22Rv1 (cell line): Measurements from ENCODE around the gene ZKSCAN8.

Experiments
- ZFX ChIP-seq: fragments of 450-650 bp; IDR thresholded peaks from 2 replicates; pipeline ENCODE4 v1.6.1; 2017; ENCODE audit warnings: antibody characterized with exemption, borderline replicate concordance
- TF ChIP-seq, protein P1 (sequence below): fragments of 450-650 bp; IDR thresholded peaks from 2 replicates; pipeline ENCODE4 v1.5.1; 2017; ENCODE audit warnings: mild to moderate bottlenecking

DNA sequence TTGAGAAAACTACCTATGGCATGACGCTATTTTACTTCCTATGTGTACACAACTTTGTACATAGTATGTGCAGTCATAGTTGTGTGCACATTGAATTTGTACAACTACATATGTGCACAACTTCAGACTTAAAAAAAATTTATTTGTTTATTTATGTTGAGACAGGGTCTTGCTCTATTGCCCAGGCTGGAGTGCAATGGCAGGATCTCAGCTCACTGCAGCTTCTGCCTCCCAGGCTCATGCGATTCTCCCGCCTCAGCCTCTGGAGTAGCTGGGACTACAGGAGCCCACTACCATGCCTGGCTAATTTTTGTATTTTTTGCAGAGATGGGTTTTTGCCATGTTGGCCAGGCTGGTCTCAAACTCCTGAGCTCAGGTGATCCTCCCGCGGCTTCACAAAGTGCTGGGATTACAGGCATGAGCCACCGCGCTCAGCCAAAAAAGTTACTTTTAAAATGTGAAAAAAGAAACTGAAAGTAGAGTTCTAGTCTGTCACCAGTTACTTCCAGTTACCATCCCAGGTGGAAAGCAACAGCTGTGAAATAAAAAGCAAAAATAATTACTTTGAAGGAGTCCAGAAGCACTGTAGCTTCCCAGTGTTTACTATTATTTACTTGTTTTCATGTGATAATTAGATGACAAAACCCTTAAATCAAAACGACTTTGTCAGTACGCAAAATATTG, 1.7 kb upstream of the ZKSCAN8 start:
- TF ChIP-seq, protein P1, sequence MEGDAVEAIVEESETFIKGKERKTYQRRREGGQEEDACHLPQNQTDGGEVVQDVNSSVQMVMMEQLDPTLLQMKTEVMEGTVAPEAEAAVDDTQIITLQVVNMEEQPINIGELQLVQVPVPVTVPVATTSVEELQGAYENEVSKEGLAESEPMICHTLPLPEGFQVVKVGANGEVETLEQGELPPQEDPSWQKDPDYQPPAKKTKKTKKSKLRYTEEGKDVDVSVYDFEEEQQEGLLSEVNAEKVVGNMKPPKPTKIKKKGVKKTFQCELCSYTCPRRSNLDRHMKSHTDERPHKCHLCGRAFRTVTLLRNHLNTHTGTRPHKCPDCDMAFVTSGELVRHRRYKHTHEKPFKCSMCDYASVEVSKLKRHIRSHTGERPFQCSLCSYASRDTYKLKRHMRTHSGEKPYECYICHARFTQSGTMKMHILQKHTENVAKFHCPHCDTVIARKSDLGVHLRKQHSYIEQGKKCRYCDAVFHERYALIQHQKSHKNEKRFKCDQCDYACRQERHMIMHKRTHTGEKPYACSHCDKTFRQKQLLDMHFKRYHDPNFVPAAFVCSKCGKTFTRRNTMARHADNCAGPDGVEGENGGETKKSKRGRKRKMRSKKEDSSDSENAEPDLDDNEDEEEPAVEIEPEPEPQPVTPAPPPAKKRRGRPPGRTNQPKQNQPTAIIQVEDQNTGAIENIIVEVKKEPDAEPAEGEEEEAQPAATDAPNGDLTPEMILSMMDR, result no peak
- TF ChIP-seq ZFX, result no peak
